Activated naive CD4-positive, alpha-beta T cell treated with anti-CD3 and anti-CD28 coated beads, Interleukin-2, amount 10 ng/mL, durations not matched to agents 7 days and 5 days (primary cell): ENCODE measurements around the gene PAQR8.

Source experiments
- CTCF ChIA-PET: fragments of 350-600 bp; sonication (Branson Sonifier 250); formaldehyde crosslinking; loops from one replicate; lab custom pipeline; 2021; ENCODE audit warnings: antibody characterized with exemption; lab: Charles Lee
- DNase-seq: peaks from one replicate; pipeline ENCODE4 v3.0.0-alpha.2; 2020
- H3K27ac Mint-ChIP-seq: one replicate; pipeline ENCODE4 v1.8.0; 2021; ENCODE audit warnings: mild to moderate bottlenecking, moderate library complexity, mixed read lengths
- H3K27me3 Mint-ChIP-seq: one replicate; pipeline ENCODE4 v1.8.0; 2021; ENCODE audit warnings: mild to moderate bottlenecking, mixed read lengths
- H3K36me3 Mint-ChIP-seq: one replicate; pipeline ENCODE4 v1.8.0; 2021; ENCODE audit warnings: mixed read lengths
- H3K4me1 Mint-ChIP-seq: one replicate; pipeline ENCODE4 v1.8.0; 2021; ENCODE audit warnings: mixed read lengths
- H3K4me3 Mint-ChIP-seq: one replicate; pipeline ENCODE4 v1.8.0; 2021; ENCODE audit warnings: mild to moderate bottlenecking, moderate library complexity, mixed read lengths
- H3K9me3 Mint-ChIP-seq: one replicate; pipeline ENCODE4 v1.8.0; 2021; ENCODE audit warnings: mixed read lengths

PAQR8 gene

GRCh38 chr6:52360601-52361413 is 1.1 kb upstream of the PAQR8 start:
- Mint-ChIP-seq H3K27ac (peak overlapping the region; percentile 86), H3K27me3 (peaks cover 7% of the 10 kb centered on the region), H3K36me3 (peaks cover 8% of the 10 kb centered on the region), H3K9me3 (no peaks in the 10 kb centered on the region), H3K4me3 (peak overlapping the region; percentile 78), H3K4me1 (peaks cover 37% of the 10 kb centered on the region)
- CTCF ChIA-PET, result interaction anchor here (0.6 to 1.1 kb wide), 2 partner anchors 74 to 322 kb away, joined by 3 to 4 read pairs; no protein-coding TSS in a partner anchor
- no peak for DNase-seq

GRCh38 chr6:52361414-52361944 is 472 bp upstream of the PAQR8 start:
- Mint-ChIP-seq H3K9me3 (no peaks in the 10 kb centered on the region), H3K36me3 (peaks cover 13% of the 10 kb centered on the region), H3K4me3 (peak overlapping the region; percentile 78), H3K4me1 (peaks cover 38% of the 10 kb centered on the region), H3K27me3 (peaks cover 7% of the 10 kb centered on the region), H3K27ac (peak overlapping the region; percentile 86)
- DNase-seq, result peak; percentile 29
- CTCF ChIA-PET, result interaction anchor here (1.0 to 3.1 kb wide), 15 partner anchors 9 to 79 kb away, joined by 3 to 42 read pairs (median 7); partner anchors contain the start of gene MCM3

GRCh38 chr6:52362443-52363227 is 684 bp downstream of the PAQR8 start:
- peak; percentile 64 for DNase-seq
- Mint-ChIP-seq H3K4me1 (peaks cover 48% of the 10 kb centered on the region), H3K4me3 (peak overlapping the region; percentile 88), H3K27ac (peak overlapping the region; percentile 86), H3K27me3 (peaks cover 7% of the 10 kb centered on the region), H3K36me3 (peaks cover 25% of the 10 kb centered on the region), H3K9me3 (no peaks in the 10 kb centered on the region)
- CTCF ChIA-PET, result interaction anchor here (0.6 to 3.1 kb wide), 19 partner anchors 8 to 1125 kb away, joined by 3 to 42 read pairs (median 4); partner anchors contain the start of gene MCM3

GRCh38 chr6:52363228-52363867 is 1.4 kb downstream of the PAQR8 start:
- H3K4me1 Mint-ChIP-seq, result peaks cover 48% of the 10 kb centered on the region
- no peak for DNase-seq
- peaks cover 7% of the 10 kb centered on the region for H3K27me3 Mint-ChIP-seq
- CTCF ChIA-PET, result interaction anchor here (0.9 to 3.1 kb wide), 12 partner anchors 10 to 213 kb away, joined by 3 to 42 read pairs (median 11); partner anchors contain the start of gene MCM3
- peak overlapping the region; percentile 88 for H3K4me3 Mint-ChIP-seq
- H3K9me3 Mint-ChIP-seq, result no peaks in the 10 kb centered on the region
- H3K36me3 Mint-ChIP-seq, result peaks cover 32% of the 10 kb centered on the region
- H3K27ac Mint-ChIP-seq, result peak overlapping the region; percentile 15

- H3K36me3 Mint-ChIP-seq, result peaks cover 42% of the 10 kb centered on the region
- peaks cover 48% of the 10 kb centered on the region for H3K4me1 Mint-ChIP-seq
- no peak overlapping the region for H3K27ac Mint-ChIP-seq
- peaks cover 7% of the 10 kb centered on the region for H3K27me3 Mint-ChIP-seq
- H3K9me3 Mint-ChIP-seq, result no peaks in the 10 kb centered on the region
- DNase-seq, result no peak
- H3K4me3 Mint-ChIP-seq, result no peak overlapping the region
- CTCF ChIA-PET, result interaction anchor here (0.6 to 3.1 kb wide), 2 partner anchors 25 to 79 kb away, joined by 3 to 42 read pairs; no protein-coding TSS in a partner anchor
Observed at GRCh38 chr6:52364480-52365166, 2.7 kb downstream of the PAQR8 start.

- DNase-seq, result no peak
- Mint-ChIP-seq H3K36me3 (peaks cover 47% of the 10 kb centered on the region), H3K4me1 (peaks cover 50% of the 10 kb centered on the region), H3K27me3 (peaks cover 7% of the 10 kb centered on the region), H3K9me3 (no peaks in the 10 kb centered on the region), H3K4me3 (no peak overlapping the region), H3K27ac (no peak overlapping the region)
- CTCF ChIA-PET, result interaction anchor here (1.4 kb wide), 1 partner anchor 12 kb away, joined by 6 read pairs; no protein-coding TSS in a partner anchor
Observed at GRCh38 chr6:52365317-52365716, 3.4 kb downstream of the PAQR8 start.

- Mint-ChIP-seq H3K27ac (no peak overlapping the region), H3K27me3 (peaks cover 7% of the 10 kb centered on the region), H3K4me1 (peaks cover 48% of the 10 kb centered on the region), H3K4me3 (no peak overlapping the region), H3K36me3 (peaks cover 54% of the 10 kb centered on the region), H3K9me3 (no peaks in the 10 kb centered on the region)
- CTCF ChIA-PET, result interaction anchor here (1.4 kb wide), 1 partner anchor 11 kb away, joined by 6 read pairs; no protein-coding TSS in a partner anchor
- DNase-seq, result no peak
Observed at GRCh38 chr6:52365866-52366540, 4.1 kb downstream of the PAQR8 start.

- no peaks in the 10 kb centered on the region for H3K9me3 Mint-ChIP-seq
- peaks cover under 1% of the 10 kb centered on the region for H3K27me3 Mint-ChIP-seq
- no peak for DNase-seq
- CTCF ChIA-PET, result no interaction called here
- peaks cover 56% of the 10 kb centered on the region for H3K36me3 Mint-ChIP-seq
- H3K4me1 Mint-ChIP-seq, result peaks cover 36% of the 10 kb centered on the region
- no peak overlapping the region for H3K4me3 Mint-ChIP-seq
- H3K27ac Mint-ChIP-seq, result no peak overlapping the region
Observed at GRCh38 chr6:52368002-52368401, 6.1 kb downstream of the PAQR8 start.

GRCh38 chr6:52369234-52369633 is 7.3 kb downstream of the PAQR8 start:
- no peak overlapping the region for H3K27ac Mint-ChIP-seq
- CTCF ChIA-PET, result no interaction called here
- peaks cover 24% of the 10 kb centered on the region for H3K4me1 Mint-ChIP-seq
- H3K36me3 Mint-ChIP-seq, result peaks cover 64% of the 10 kb centered on the region
- H3K27me3 Mint-ChIP-seq, result no peaks in the 10 kb centered on the region
- no peak for DNase-seq
- H3K9me3 Mint-ChIP-seq, result peaks cover 9% of the 10 kb centered on the region
- H3K4me3 Mint-ChIP-seq, result no peak overlapping the region

- peaks cover 57% of the 10 kb centered on the region for H3K36me3 Mint-ChIP-seq
- DNase-seq, result no peak
- CTCF ChIA-PET, result interaction anchor here (0.6 to 1.7 kb wide), 4 partner anchors 9 to 42 kb away, joined by 3 read pairs; no protein-coding TSS in a partner anchor
- H3K27ac Mint-ChIP-seq, result no peak overlapping the region
- no peaks in the 10 kb centered on the region for H3K27me3 Mint-ChIP-seq
- peaks cover 10% of the 10 kb centered on the region for H3K9me3 Mint-ChIP-seq
- H3K4me1 Mint-ChIP-seq, result peaks cover 25% of the 10 kb centered on the region
- H3K4me3 Mint-ChIP-seq, result no peak overlapping the region
Observed at GRCh38 chr6:52371656-52372191, 9.8 kb downstream of the PAQR8 start.

GRCh38 chr6:52373151-52373690 is 11.3 kb downstream of the PAQR8 start:
- CTCF ChIA-PET, result interaction anchor here (0.6 to 1.7 kb wide), 3 partner anchors 10 to 52 kb away, joined by 3 to 4 read pairs (median 3); no protein-coding TSS in a partner anchor
- Mint-ChIP-seq H3K4me1 (peaks cover 32% of the 10 kb centered on the region), H3K9me3 (peaks cover 10% of the 10 kb centered on the region), H3K36me3 (peaks cover 48% of the 10 kb centered on the region), H3K27me3 (no peaks in the 10 kb centered on the region), H3K4me3 (no peak overlapping the region), H3K27ac (no peak overlapping the region)
- DNase-seq, result no peak

GRCh38 chr6:52374247-52374646 is 12.3 kb downstream of the PAQR8 start:
- H3K4me1 Mint-ChIP-seq, result peaks cover 36% of the 10 kb centered on the region
- peaks cover 10% of the 10 kb centered on the region for H3K9me3 Mint-ChIP-seq
- no peak overlapping the region for H3K4me3 Mint-ChIP-seq
- no peak for DNase-seq
- no peaks in the 10 kb centered on the region for H3K27me3 Mint-ChIP-seq
- H3K27ac Mint-ChIP-seq, result no peak overlapping the region
- peaks cover 42% of the 10 kb centered on the region for H3K36me3 Mint-ChIP-seq
- CTCF ChIA-PET, result interaction anchor here (0.8 to 1.2 kb wide), 3 partner anchors 14 to 89 kb away, joined by 3 to 4 read pairs (median 4); no protein-coding TSS in a partner anchor
